Heart left ventricle (tissue), 16 donors: ENCODE measurements around the gene CCL26. TPM values are rescaled to one million over a fixed set of nuclear protein-coding genes. Genes with fewer than 3 reads are reported as not detected.
"Not testable (repeated sequence)": the region's sequence is repeated elsewhere in the genome, so short reads cannot be mapped to it uniquely, and the experiment has no call there.

Experiments
- ATAC-seq, 4 donors: fragments of 200-7000 bp; cut with Tn5 transposase; one replicate each; pipeline ENCODE4 v1.9.1; 2020 to 2022; ENCODE audit warnings: moderate library complexity in 4 of 4, mild to moderate bottlenecking in 3 of 4, moderate number of reproducible peaks in 1 of 4
- DNase-seq, 5 donors: peaks; one replicate each; pipeline ENCODE4 v3.0.0-alpha.2; 2020
- H3K27ac ChIP-seq, 12 donors: fragments of 200-600 bp; sonication (generic) in 4 of 12; one replicate each; pipeline versions ENCODE4 v1.5.0 to v1.8.0; 2016 to 2022; ENCODE audit warnings: mild to moderate bottlenecking in 2 of 12
- H3K27me3 ChIP-seq, 9 donors: fragments of 200-600 bp; sonication (generic) in 2 of 9; one replicate each; pipeline versions ENCODE4 v1.5.1 to v1.8.0; 2016 to 2022; ENCODE audit warnings: mild to moderate bottlenecking in 3 of 9
- H3K36me3 ChIP-seq, 9 donors: fragments of 200-600 bp; sonication (generic) in 2 of 9; one replicate each; pipeline versions ENCODE4 v1.5.0 to v1.8.0; 2018 to 2022; ENCODE audit warnings: mild to moderate bottlenecking in 2 of 9
- H3K4me1 ChIP-seq, 12 donors: fragments of 200-600 bp; sonication (generic) in 4 of 12; one replicate each; pipeline versions ENCODE4 v1.5.0 to v1.8.0; 2016 to 2022; ENCODE audit warnings: mild to moderate bottlenecking in 3 of 12
- H3K4me3 ChIP-seq, 12 donors: fragments of 200-600 bp; sonication (generic) in 4 of 12; one replicate each; pipeline versions ENCODE4 v1.5.0 to v1.8.0; 2017 to 2022; ENCODE audit warnings: mild to moderate bottlenecking in 9 of 12, moderate library complexity in 4 of 12
- H3K9me3 ChIP-seq, 12 donors: fragments of 200-600 bp; sonication (generic) in 4 of 12; one replicate each; pipeline versions ENCODE4 v1.5.0 to v1.8.0; 2016 to 2022; ENCODE audit warnings: mild to moderate bottlenecking in 1 of 12
- POLR2A ChIP-seq, 2 donors: fragments of 450-650 bp; IDR thresholded peaks; one replicate each; pipeline ENCODE4 v1.6.1; 2017; ENCODE audit warnings: antibody characterized with exemption in 2 of 2, mild to moderate bottlenecking in 2 of 2, moderate library complexity in 2 of 2
- WGBS, 4 donors: extraction: QIAGEN DNeasy Blood & Tissue Kit in 2 of 4; methylation state at CpG; one replicate each; pipeline versions ENCODE4 v1.1.5 to v1.1.7; 2013 to 2018; 5-methylcytosine and 5-hydroxymethylcytosine counted together
- intact Hi-C, 10 donors: fragments of 100-400 bp; cut with DNase I; formaldehyde crosslinking; loops; one replicate each; pipeline versions ENCODE4 v1.11.1 to v1.14.2; 2022
- polyA plus RNA-seq, 2 donors: library from polyadenylated mRNA; stranded (reverse); fragments of 200-250 nt; gene quantifications; one replicate each; pipeline ENCODE4 v1.2.3, GENCODE V29; 2013
- total RNA-seq, 9 donors: library from RNA; depleted of rRNA in 2 of 9; stranded (reverse); fragments of >200 nt in 2 of 9; fragmentation: NEBNext Ultra II Directional in 3 of 9; extraction: Animal tissue kit (Norgen Biotek cat#: 25700) in 3 of 9; gene quantifications; one replicate each; pipeline versions ENCODE4 v1.1.0 to v1.2.4, GENCODE V29; 2016 to 2023
- TF ChIP-seq, protein P1 (sequence below), 12 donors: fragments of 200-600 bp; sonication (generic) in 4 of 12; IDR thresholded peaks; one replicate each; pipeline versions ENCODE4 v1.5.0 to v1.8.0; 2018 to 2022; ENCODE audit warnings: antibody characterized with exemption in 12 of 12, mild to moderate bottlenecking in 5 of 12
- donor health status: ischemic (EF 13 %, LVEDD 7.1; RV severe dilation, severe dysfunction).
- donor health status: healthy with polysubstance abuse.
- donor health status: DM: no; HTN: yes; CAD: no.
- donor health status: DM: no; HTN: no; CAD: no.
- donor health status: ischemic (EF 25% LVEDD 6.9; RV normal size, moderate dysfunction).
- donor health status: ischemic (EF 25% LVEDD 5.7; RV mildly dilated, moderate dysfunction).
- donor health status: healthy.
- donor health status: DM: yes; HTN: yes; CAD: no.
- donor health status: ischemic (EF 35%, LVEDD 5.7; RV mildly dilated, moderate dysfunction).
- donor health status: nonischemic (EF 11% LVEDD 7.7; RV severe dilation, severe dysfunction).
- donor health status: DM: yes; HTN: yes; CAD: no.
- donor health status: PGD.
- donor health status: ischemic (EF 29% LVEDD 5.4; RV normal size, mild dysfunction).
- donor health status: nonischemic (EF 23%, LVEDD 6.1; RV moderate dilation, normal function).

CCL26 gene
- total and polyA plus RNA-seq, 11 donors: 0.53 to 0.94 (median 0.76) TPM; not detected in 7

DNA sequence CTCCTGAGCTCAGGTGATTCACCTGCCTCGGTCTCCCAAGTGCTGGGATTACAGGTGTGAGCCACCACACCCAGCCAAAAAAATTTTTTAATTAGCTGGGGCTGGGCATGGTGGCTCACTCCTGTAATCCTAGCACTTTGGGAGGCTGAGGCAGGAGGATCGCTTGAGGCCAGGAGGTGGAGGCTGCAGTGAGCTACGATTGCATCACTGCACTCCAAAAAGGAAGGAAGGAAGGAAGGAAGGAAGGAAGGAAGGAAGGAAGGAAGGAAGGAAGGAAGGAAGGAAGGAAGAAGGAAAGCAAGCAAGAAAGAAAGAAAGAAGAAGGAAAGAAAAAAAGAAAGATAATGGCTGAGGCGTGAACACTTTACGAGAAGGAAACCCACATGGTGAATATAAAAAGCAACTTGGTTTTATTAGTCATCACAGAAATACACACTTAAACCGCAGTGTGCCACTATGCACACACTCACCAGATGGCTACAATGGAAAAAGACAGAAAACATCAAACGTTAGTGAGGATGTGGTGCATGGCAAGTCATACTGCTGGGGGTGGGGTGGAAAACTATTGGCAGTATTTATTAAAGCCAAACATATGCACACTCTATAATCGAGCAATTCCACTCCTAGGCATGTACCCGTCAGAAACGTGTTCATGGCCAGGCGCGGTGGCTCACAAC, 4.4 kb upstream of the CCL26 start:
- Histone ChIP-seq H3K4me1 (peaks cover 0 to 16% (median 1%) of the 10 kb centered on the region in 12 donors), H3K4me3 (no peak overlapping the region), H3K36me3 (no peaks in the 10 kb centered on the region), H3K9me3 (no peaks in the 10 kb centered on the region), H3K27ac (no peak overlapping the region), H3K27me3 (peaks cover 0 to 3% (median 0%) of the 10 kb centered on the region in 9 donors)
- intact Hi-C loops: no loop called here
- TF ChIP-seq POLR2A (IDR thresholded peaks at IDR 0.05): no peak
- TF ChIP-seq, protein P1, sequence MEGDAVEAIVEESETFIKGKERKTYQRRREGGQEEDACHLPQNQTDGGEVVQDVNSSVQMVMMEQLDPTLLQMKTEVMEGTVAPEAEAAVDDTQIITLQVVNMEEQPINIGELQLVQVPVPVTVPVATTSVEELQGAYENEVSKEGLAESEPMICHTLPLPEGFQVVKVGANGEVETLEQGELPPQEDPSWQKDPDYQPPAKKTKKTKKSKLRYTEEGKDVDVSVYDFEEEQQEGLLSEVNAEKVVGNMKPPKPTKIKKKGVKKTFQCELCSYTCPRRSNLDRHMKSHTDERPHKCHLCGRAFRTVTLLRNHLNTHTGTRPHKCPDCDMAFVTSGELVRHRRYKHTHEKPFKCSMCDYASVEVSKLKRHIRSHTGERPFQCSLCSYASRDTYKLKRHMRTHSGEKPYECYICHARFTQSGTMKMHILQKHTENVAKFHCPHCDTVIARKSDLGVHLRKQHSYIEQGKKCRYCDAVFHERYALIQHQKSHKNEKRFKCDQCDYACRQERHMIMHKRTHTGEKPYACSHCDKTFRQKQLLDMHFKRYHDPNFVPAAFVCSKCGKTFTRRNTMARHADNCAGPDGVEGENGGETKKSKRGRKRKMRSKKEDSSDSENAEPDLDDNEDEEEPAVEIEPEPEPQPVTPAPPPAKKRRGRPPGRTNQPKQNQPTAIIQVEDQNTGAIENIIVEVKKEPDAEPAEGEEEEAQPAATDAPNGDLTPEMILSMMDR (IDR thresholded peaks at IDR 0.05): no peak
- DNase-seq: no peak
- no peak for ATAC-seq
- 73 to 81% (median 78%) methylated on average over 12 of the region's 12 CpGs for WGBS, 4 donors

DNA sequence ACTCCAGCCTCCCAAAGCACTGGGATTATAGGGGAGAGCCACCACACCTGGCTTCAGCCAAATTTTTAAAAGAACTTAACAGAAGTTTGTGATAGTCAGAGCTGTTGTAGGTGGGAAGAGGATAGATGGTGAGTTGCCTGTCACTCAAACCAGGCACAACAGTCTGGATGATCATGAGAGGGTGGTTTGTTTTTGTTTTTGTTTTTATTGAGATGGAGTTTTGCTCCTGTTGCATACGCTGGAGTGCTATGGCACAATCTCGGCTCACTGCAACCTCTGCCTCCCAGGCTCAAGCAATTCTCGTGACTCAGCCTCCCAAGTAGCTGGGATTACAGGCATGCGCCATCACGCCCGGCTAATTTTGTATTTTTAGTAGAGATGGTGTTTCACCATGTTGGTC, 1.9 kb upstream of the CCL26 start:
- DNase-seq, intact Hi-C loops, ATAC-seq, H3K9me3 ChIP-seq, H3K36me3 ChIP-seq, H3K4me3 ChIP-seq, H3K27me3 ChIP-seq, H3K27ac ChIP-seq: not testable (repeated sequence)
- 84 to 96% (median 90%) methylated on average over 6 of the region's 6 CpGs for WGBS, 4 donors
- H3K4me1 ChIP-seq: peaks cover 0 to 16% (median 1%) of the 10 kb centered on the region in 12 donors

DNA sequence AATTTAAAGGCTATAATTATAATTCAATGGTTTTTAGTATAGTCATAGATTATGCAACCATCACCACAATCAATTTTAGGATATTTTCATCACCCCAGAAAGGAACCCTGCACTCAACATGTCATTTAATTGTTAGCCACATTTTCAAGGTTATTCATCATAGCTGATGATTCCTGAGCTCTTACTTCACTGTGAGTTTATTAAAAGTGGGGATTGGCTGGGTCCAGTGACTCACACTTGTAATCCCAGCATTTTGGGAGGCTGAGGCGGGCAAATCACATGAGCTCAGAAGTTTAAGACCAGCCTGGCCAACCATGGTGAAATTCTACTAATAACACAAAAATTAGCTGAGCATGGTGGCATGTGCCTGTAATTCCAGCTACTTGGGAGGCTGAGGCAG, 787 bp downstream of the CCL26 start:
- Histone ChIP-seq H3K4me1 (peaks cover 0 to 16% (median 1%) of the 10 kb centered on the region in 12 donors), H3K27me3 (no peaks in the 10 kb centered on the region), H3K27ac (no peak overlapping the region), H3K36me3 (no peaks in the 10 kb centered on the region), H3K4me3 (no peak overlapping the region), H3K9me3 (no peaks in the 10 kb centered on the region)
- ATAC-seq (no peak), DNase-seq (no peak)
- TF ChIP-seq, protein P1 (IDR thresholded peaks at IDR 0.05): no peak
- TF ChIP-seq POLR2A (IDR thresholded peaks at IDR 0.05): no peak
- WGBS, 4 donors: 89 to 100% (median 97%) methylated on average over 1 of the region's 1 CpG
- intact Hi-C loops: no loop called here

DNA sequence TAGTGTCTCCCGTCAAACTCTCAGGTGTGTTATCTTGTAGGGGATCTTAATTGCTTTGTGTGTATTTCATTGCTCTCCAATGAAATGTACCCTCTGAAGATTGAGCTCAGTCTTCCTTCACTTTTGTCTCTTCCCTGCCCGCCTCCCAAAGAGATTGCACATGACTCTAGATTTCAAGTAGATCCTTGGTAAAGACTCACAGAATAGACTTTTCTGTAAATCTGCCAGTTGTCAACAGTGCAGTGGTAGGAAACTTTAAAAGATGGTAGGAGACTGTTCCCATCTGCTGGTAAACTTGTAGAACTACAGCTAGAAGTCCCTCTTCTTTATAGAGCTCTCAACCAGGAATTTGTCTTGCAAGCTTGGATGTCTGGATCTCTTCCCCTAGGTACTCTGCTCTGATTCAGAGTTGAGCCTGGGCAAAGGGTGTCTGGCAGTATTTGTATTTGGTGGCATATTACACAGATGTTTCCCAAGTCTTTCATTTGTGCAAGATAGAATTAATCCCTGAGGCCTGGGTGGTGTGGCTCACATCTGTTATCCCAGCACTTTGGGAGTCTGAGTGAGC, 9.6 kb downstream of the CCL26 start:
- H3K27me3 ChIP-seq: no peaks in the 10 kb centered on the region
- H3K9me3 ChIP-seq: no peaks in the 10 kb centered on the region
- DNase-seq: no peak
- 0 to 8% (median 5%) methylated on average over 2 of the region's 2 CpGs for WGBS, 4 donors
- peak; percentile 55 to 91 (median 88) for ATAC-seq
- no peak overlapping the region for H3K4me3 ChIP-seq
- H3K4me1 ChIP-seq: peaks cover 0 to 4% (median 0%) of the 10 kb centered on the region in 12 donors
- H3K36me3 ChIP-seq: no peaks in the 10 kb centered on the region
- TF ChIP-seq, protein P1 (IDR thresholded peaks at IDR 0.05): peak; percentile 54 to 84 (median 77)
- TF ChIP-seq POLR2A (IDR thresholded peaks at IDR 0.05): no peak
- intact Hi-C loops: loop anchor here in 5 of 10 donors (1.0 to 10.0 kb wide), 5 partner anchors 228 to 262 kb away; no protein-coding TSS in a partner anchor
- no peak overlapping the region for H3K27ac ChIP-seq

DNA sequence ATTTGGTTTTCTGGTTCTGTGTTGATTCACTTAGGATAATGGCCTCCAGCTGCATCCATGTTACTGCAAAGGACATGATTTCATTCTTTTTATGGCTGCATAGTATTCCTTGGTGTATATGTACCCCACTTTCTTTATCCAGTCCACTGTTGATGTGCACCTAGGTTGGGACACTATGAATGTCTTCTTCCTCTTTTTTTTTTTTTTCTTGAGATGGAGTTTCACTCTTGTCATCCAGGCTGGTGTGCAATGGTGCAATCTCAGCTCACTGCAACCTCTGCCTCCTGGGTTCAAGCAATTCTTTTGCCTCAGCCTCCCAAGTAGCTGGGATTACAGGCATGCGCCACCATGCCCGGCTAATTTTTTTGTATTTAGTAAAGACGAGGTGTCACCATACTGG, 10.2 kb downstream of the CCL26 start:
- H3K4me3 ChIP-seq, H3K36me3 ChIP-seq, DNase-seq, H3K9me3 ChIP-seq, H3K27me3 ChIP-seq, ATAC-seq, H3K27ac ChIP-seq, H3K4me1 ChIP-seq: not testable (repeated sequence)
- intact Hi-C loops: loop anchor here in 5 of 10 donors (1.0 to 10.0 kb wide), 5 partner anchors 227 to 263 kb away; no protein-coding TSS in a partner anchor
- WGBS, 4 donors: 80 to 92% (median 87%) methylated on average over 3 of the region's 3 CpGs
